Uterus (tissue), 2 donors: Measurements from ENCODE around the gene SPECC1.

ENCODE experiments used
- POLR2A ChIP-seq, 2 donors: fragments of 450-650 bp; IDR thresholded peaks; one replicate each; pipeline ENCODE4 v1.6.1; 2016; ENCODE audit warnings: antibody characterized with exemption in 2 of 2, mild to moderate bottlenecking in 1 of 2, moderate library complexity in 1 of 2
- TF ChIP-seq, protein P1 (sequence below), 4 experiments: fragments of 200-600 bp in 2 of 4; fragments of 450-650 bp in 2 of 4; sonication (generic) in 2 of 4; IDR thresholded peaks; one replicate each; pipeline ENCODE4 v1.5.1; 2016 to 2019; ENCODE audit warnings: antibody characterized with exemption in 4 of 4, mild to moderate bottlenecking in 2 of 4, moderate library complexity in 1 of 4

DNA sequence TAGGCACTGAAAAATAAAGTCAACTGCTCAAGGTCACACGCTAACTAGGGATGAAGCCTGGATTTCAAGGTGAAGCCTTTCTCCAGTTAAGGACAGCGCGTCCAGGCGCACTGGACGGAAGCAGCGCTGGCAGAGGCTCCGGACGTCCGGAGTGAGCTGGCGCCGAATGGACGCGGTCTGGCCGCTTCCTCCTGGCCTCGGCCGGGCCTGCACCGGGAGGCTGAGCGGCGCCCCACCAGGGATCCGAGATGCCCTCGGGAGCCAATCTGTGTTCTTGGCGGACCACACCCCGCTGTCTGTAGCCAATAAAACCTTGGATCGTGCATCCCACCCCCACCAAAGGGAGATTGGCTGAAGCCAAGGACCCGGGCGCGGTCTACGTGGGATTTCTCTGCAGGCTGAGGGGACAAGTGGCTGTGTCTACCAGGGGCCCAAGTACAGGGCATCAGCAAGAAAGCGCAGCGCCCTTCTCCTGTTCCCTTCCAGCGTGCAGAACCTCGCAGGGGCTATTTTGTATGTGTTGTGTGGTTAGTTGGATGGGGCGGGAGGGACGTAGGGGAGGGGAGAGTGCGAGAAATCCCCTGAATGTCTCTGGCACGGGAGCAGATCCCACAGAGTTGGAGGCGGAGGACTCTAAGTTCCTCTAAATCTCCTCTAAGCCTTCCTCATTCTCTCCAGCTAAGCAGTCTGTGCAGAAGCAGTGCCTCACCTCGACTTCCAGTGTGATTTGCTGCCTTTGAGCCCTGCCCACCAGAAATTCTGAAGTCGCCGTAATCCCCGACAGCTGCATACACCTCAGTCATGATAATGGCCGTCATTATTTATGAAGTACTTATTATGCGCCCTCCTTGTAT is 29.0 kb upstream of the SPECC1 start:
- TF ChIP-seq, protein P1, sequence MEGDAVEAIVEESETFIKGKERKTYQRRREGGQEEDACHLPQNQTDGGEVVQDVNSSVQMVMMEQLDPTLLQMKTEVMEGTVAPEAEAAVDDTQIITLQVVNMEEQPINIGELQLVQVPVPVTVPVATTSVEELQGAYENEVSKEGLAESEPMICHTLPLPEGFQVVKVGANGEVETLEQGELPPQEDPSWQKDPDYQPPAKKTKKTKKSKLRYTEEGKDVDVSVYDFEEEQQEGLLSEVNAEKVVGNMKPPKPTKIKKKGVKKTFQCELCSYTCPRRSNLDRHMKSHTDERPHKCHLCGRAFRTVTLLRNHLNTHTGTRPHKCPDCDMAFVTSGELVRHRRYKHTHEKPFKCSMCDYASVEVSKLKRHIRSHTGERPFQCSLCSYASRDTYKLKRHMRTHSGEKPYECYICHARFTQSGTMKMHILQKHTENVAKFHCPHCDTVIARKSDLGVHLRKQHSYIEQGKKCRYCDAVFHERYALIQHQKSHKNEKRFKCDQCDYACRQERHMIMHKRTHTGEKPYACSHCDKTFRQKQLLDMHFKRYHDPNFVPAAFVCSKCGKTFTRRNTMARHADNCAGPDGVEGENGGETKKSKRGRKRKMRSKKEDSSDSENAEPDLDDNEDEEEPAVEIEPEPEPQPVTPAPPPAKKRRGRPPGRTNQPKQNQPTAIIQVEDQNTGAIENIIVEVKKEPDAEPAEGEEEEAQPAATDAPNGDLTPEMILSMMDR (IDR thresholded peaks at IDR 0.05), result no peak
- TF ChIP-seq POLR2A (IDR thresholded peaks at IDR 0.05), result no peak
